K562 (cell line): ENCODE data around the gene GDF2. TPM values are rescaled to one million over a fixed set of nuclear protein-coding genes. Genes with fewer than 3 reads are reported as not detected.

Experiments
- CBFA2T2 ChIP-seq: fragments of 450-650 bp; conservative IDR thresholded peaks from 2 replicates; pipeline ENCODE4 v1.6.1; 2017; ENCODE audit warnings: mild to moderate bottlenecking
- EGR1 ChIP-seq: fragments of 450-650 bp; conservative IDR thresholded peaks from 2 replicates; pipeline ENCODE4 v1.6.1; 2017; ENCODE audit warnings: mild to moderate bottlenecking
- GTF2F1 ChIP-seq: IDR thresholded peaks from 2 replicates; pipeline ENCODE4 v1.6.1; 2011; ENCODE audit warnings: low read depth, low read length, improper control_type of control experiment
- L3MBTL2 ChIP-seq: fragments of 450-650 bp; IDR thresholded peaks from 2 replicates; pipeline ENCODE4 v1.6.1; 2016; ENCODE audit warnings: mild to moderate bottlenecking, moderate library complexity
- MBD2 ChIP-seq: sonication (generic); IDR thresholded peaks from 2 replicates; pipeline ENCODE4 v1.6.1; 2016; ENCODE audit warnings: low read depth, borderline replicate concordance
- NCOA6 ChIP-seq: fragments of 450-650 bp; IDR thresholded peaks from 2 replicates; pipeline ENCODE4 v1.6.1; 2017; ENCODE audit warnings: mild to moderate bottlenecking
- NFE2L1 ChIP-seq: fragments of 450-650 bp; IDR thresholded peaks from 2 replicates; pipeline ENCODE4 v1.6.1; 2016; ENCODE audit warnings: missing genetic modification characterization, low read depth, mild to moderate bottlenecking, missing compliant biosample characterization, moderate library complexity, borderline replicate concordance
- NR4A1 ChIP-seq, 2 experiments: fragments of 250-450 bp in 1 of 2; fragments of 450-650 bp in 1 of 2; sonication (Bioruptor Pico) in 1 of 2; IDR thresholded peaks; 2 replicates each; pipeline versions ENCODE4 v1.4.0 to v1.6.1; 2016 to 2020; ENCODE audit warnings: mild to moderate bottlenecking in 2 of 2, missing compliant biosample characterization in 1 of 2, missing genetic modification characterization in 1 of 2, moderate library complexity in 1 of 2
- PRDM10 ChIP-seq: fragments of 450-650 bp; IDR thresholded peaks from 2 replicates; pipeline ENCODE4 v1.6.1; 2018; ENCODE audit not compliant: partially characterized antibody
- REST ChIP-seq, 2 experiments: fragments of 450-650 bp; formaldehyde crosslinking in 1 of 2; IDR thresholded peaks; 2 replicates each; pipeline versions ENCODE4 v1.4.0 to v1.6.1; 2014 to 2020; ENCODE audit warnings: mild to moderate bottlenecking in 2 of 2, borderline replicate concordance in 1 of 2, low read depth in 1 of 2
- ZC3H11A ChIP-seq: IDR thresholded peaks from 2 replicates; pipeline ENCODE4 v1.6.1; 2012; ENCODE audit warnings: low read depth, low read length, improper control_type of control experiment
- ZNF121 ChIP-seq: sonication (generic); formaldehyde crosslinking; conservative IDR thresholded peaks from 2 replicates; pipeline ENCODE4 v1.8.0; 2022; ENCODE audit warnings: missing genetic modification reagents
- ZNF277 ChIP-seq: fragments of 250-450 bp; sonication (Bioruptor Pico); IDR thresholded peaks from 2 replicates; pipeline ENCODE4 v1.8.0; 2022; ENCODE audit warnings: inconsistent platforms, mild to moderate bottlenecking, moderate library complexity, borderline replicate concordance
- ZNF668 ChIP-seq: fragments of 250-450 bp; sonication (Bioruptor Pico); IDR thresholded peaks from 2 replicates; pipeline ENCODE4 v1.8.0; 2022; ENCODE audit warnings: mild to moderate bottlenecking, inconsistent platforms
- polyA plus RNA-seq, 8 experiments: library from polyadenylated mRNA; depleted of rRNA in 4 of 8; stranded (reverse) in 5 of 8; unstranded in 3 of 8; fragments of >200 nt; fragmentation: Nextera tagmentation in 2 of 8; fragmentation: Illumina TruSeq in 1 of 8; extraction: Ambion mirVana in 2 of 8; extraction: Trizol in 1 of 8; gene quantifications; 2 replicates each; pipeline versions ENCODE4 v1.2.1 to v1.2.3, GENCODE V29; 2011 to 2014; ENCODE audit warnings: inconsistent platforms in 1 of 8, missing spikeins in 1 of 8
- total RNA-seq, 7 experiments: library from RNA; depleted of rRNA in 6 of 7; stranded (reverse); fragments of >200 nt in 6 of 7; fragmentation: Illumina TruSeq in 2 of 7; extraction: Trizol in 2 of 7; gene quantifications; 2 replicates each; pipeline versions ENCODE4 v1.2.1 to v1.2.3, GENCODE V29; 2011 to 2021; ENCODE audit warnings: low replicate concordance in 1 of 7

GDF2 gene
- total and polyA plus RNA-seq, 9 of the 15 experiments (the other 6 are each of a cell fraction or from before 2014, with no cell fraction given): 0.08 to 0.58 (median 0.27) TPM; not detected in 2

GRCh38 chr10:47306387-47307210 lies 15.7 kb upstream of the GDF2 start (continued):
- TF ChIP-seq REST (IDR thresholded peaks at IDR 0.05; ENCODE audit: borderline replicate concordance) (no peak), REST (CRISPR knock-in tag; IDR thresholded peaks at IDR 0.05; ENCODE audit: low read depth) (no peak), GTF2F1 (no peak), NCOA6 (no peak), ZNF668 (CRISPR knock-in tag) (no peak), NR4A1 (CRISPR knock-in tag; IDR thresholded peaks at IDR 0.05) (no peak), NR4A1 (tag; IDR thresholded peaks at IDR 0.05) (no peak), MBD2 (no peak), L3MBTL2 (peak; percentile 24; the same call in 1 of the 2 replicates), PRDM10 (peak; percentile 89), ZNF121 (no peak), ZC3H11A (no peak), ZNF277 (CRISPR knock-in tag) (no peak), EGR1 (no peak), CBFA2T2 (peak; percentile 81), NFE2L1 (no peak)
